Measurements from ENCODE around the gene TAS2R38. TPM values are rescaled to one million over a fixed set of nuclear protein-coding genes. Genes with fewer than 3 reads are reported as not detected.
A peak's percentile ranks its signal among the peaks of the same experiment; 100 is the strongest.

The TAS2R38 gene
- polyA plus RNA-seq, 1 experiment: not detected

- no peak overlapping the region for H3K27ac ChIP-seq (ENCODE audit: low read depth, low read length)
- H3K27me3 ChIP-seq (ENCODE audit: control insufficient read depth, insufficient read depth, low read length): no peaks in the 10 kb centered on the region
- no peak for DNase-seq (ENCODE audit: low read depth, low spot score)
- ChIA-PET CTCF (interaction anchor here (0.7 to 1.7 kb wide), 2 partner anchors 10 to 53 kb away, joined by 3 to 5 read pairs; no protein-coding TSS in a partner anchor), POLR2A (no interaction called here)
- TF ChIP-seq, protein P1, sequence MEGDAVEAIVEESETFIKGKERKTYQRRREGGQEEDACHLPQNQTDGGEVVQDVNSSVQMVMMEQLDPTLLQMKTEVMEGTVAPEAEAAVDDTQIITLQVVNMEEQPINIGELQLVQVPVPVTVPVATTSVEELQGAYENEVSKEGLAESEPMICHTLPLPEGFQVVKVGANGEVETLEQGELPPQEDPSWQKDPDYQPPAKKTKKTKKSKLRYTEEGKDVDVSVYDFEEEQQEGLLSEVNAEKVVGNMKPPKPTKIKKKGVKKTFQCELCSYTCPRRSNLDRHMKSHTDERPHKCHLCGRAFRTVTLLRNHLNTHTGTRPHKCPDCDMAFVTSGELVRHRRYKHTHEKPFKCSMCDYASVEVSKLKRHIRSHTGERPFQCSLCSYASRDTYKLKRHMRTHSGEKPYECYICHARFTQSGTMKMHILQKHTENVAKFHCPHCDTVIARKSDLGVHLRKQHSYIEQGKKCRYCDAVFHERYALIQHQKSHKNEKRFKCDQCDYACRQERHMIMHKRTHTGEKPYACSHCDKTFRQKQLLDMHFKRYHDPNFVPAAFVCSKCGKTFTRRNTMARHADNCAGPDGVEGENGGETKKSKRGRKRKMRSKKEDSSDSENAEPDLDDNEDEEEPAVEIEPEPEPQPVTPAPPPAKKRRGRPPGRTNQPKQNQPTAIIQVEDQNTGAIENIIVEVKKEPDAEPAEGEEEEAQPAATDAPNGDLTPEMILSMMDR (IDR thresholded peaks at IDR 0.05; ENCODE audit: low read depth, low read length): no peak
- no peak overlapping the region for H3K4me3 ChIP-seq (ENCODE audit: low read depth, low read length)
- peaks cover 22% of the 10 kb centered on the region for H3K9me3 ChIP-seq (ENCODE audit: control insufficient read depth, insufficient read depth, low read length)
Observed at GRCh38 chr7:141976524-141977245, 3.1 kb upstream of the TAS2R38 start.

- TF ChIP-seq, protein P1 (IDR thresholded peaks at IDR 0.05; ENCODE audit: low read depth, low read length): peak; percentile 28
- H3K4me3 ChIP-seq (ENCODE audit: low read depth, low read length): no peak overlapping the region
- ChIA-PET CTCF (interaction anchor here (0.7 to 1.7 kb wide), 2 partner anchors 9 to 53 kb away, joined by 3 to 5 read pairs; no protein-coding TSS in a partner anchor), POLR2A (no interaction called here)
- DNase-seq (ENCODE audit: low read depth, low spot score): no peak
- H3K27me3 ChIP-seq (ENCODE audit: control insufficient read depth, insufficient read depth, low read length): no peaks in the 10 kb centered on the region
- H3K9me3 ChIP-seq (ENCODE audit: control insufficient read depth, insufficient read depth, low read length): peaks cover 26% of the 10 kb centered on the region
- no peak overlapping the region for H3K27ac ChIP-seq (ENCODE audit: low read depth, low read length)
Observed at GRCh38 chr7:141975806-141976523, 2.4 kb upstream of the TAS2R38 start.

DNA sequence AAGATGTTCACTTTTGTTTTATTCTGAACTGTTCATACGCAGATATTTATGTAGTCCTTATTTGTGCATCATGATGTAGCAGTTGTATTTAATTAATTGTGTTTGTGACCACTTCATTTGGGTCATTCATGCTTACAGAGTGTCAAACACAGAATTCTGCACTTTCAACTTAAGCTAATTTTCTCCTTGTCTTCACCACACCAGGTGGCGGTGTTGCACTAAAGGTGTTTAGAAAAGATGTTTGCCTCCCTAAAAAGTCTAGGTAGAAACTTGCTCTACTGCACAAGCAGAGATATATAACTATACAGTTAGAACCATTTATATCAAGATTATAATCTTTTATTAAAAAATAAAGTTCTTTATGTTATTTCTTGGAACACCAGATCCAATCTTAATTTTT lies 1.3 kb upstream of the TAS2R38 start:
- no peak overlapping the region for H3K27ac ChIP-seq (ENCODE audit: low read depth, low read length)
- no peak for DNase-seq (ENCODE audit: low read depth, low spot score)
- H3K27me3 ChIP-seq (ENCODE audit: control insufficient read depth, insufficient read depth, low read length): no peaks in the 10 kb centered on the region
- H3K4me3 ChIP-seq (ENCODE audit: low read depth, low read length): no peak overlapping the region
- POLR2A ChIA-PET: no interaction called here
- CTCF ChIA-PET: no interaction called here
- TF ChIP-seq, protein P1 (IDR thresholded peaks at IDR 0.05; ENCODE audit: low read depth, low read length): no peak
- H3K9me3 ChIP-seq (ENCODE audit: control insufficient read depth, insufficient read depth, low read length): peaks cover 26% of the 10 kb centered on the region

GRCh38 chr7:141960687-141961422 lies 12.7 kb downstream of the TAS2R38 start:
- ChIA-PET POLR2A (no interaction called here), CTCF (no interaction called here)
- TF ChIP-seq, protein P1 (IDR thresholded peaks at IDR 0.05; ENCODE audit: low read depth, low read length): no peak
- peaks cover 13% of the 10 kb centered on the region for H3K9me3 ChIP-seq (ENCODE audit: control insufficient read depth, insufficient read depth, low read length)
- no peak overlapping the region for H3K27ac ChIP-seq (ENCODE audit: low read depth, low read length)
- no peaks in the 10 kb centered on the region for H3K27me3 ChIP-seq (ENCODE audit: control insufficient read depth, insufficient read depth, low read length)
- H3K4me3 ChIP-seq (ENCODE audit: low read depth, low read length): no peak overlapping the region
- no peak for DNase-seq (ENCODE audit: low read depth, low spot score)
